SK-N-SH (cell line): ENCODE measurements around the gene ZSCAN5C. TPM values are rescaled to one million over a fixed set of nuclear protein-coding genes. Genes with fewer than 3 reads are reported as not detected.

Experiments
- CTCF ChIA-PET: fragments of 300-600, 350-600 bp; formaldehyde crosslinking; extraction: SDS; loops from one replicate; lab custom pipeline; 2021; lab: Yijun Ruan, JAX
- POLR2A ChIA-PET: fragments of 350-600 bp; sonication (Branson Sonifier 250); formaldehyde crosslinking; extraction: SDS; loops from one replicate; lab custom pipeline; 2020; ENCODE audit warnings: antibody characterized with exemption, inconsistent platforms; lab: Yijun Ruan, JAX
- DNase-seq: peaks from one replicate; pipeline ENCODE4 v3.0.0; 2012
- H2AFZ ChIP-seq: fragments of 200-600 bp; sonication (generic); 2 replicates; pipeline ENCODE4 v1.8.1; 2016; ENCODE audit warnings: antibody characterized with exemption, mild to moderate bottlenecking, low read depth
- H3F3A ChIP-seq: fragments of 200-600 bp; sonication (generic); replicated peaks from 2 replicates; pipeline ENCODE3; 2016; ENCODE audit warnings: antibody characterized with exemption, mild to moderate bottlenecking; ENCODE audit not compliant: insufficient read depth
- H3K27ac ChIP-seq, 2 experiments: fragments of 200-500 bp in 1 of 2; fragments of 200-600 bp in 1 of 2; sonication (Bioruptor generic) in 1 of 2; sonication (generic), shearing (Covaris generic) in 1 of 2; 2 replicates each; pipeline versions ENCODE4 v1.5.1 to v1.6.1; 2014 to 2016; ENCODE audit warnings: low read depth in 2 of 2, inconsistent platforms in 1 of 2, low read length in 1 of 2, mild to moderate bottlenecking in 1 of 2, mixed read lengths in 1 of 2
- H3K27me3 ChIP-seq: fragments of 200-600 bp; sonication (generic), shearing (Covaris generic); 2 replicates; pipeline ENCODE4 v1.6.1; 2016; ENCODE audit warnings: mixed run types; ENCODE audit not compliant: insufficient read depth
- H3K36me3 ChIP-seq, 2 experiments: fragments of 200-500 bp in 1 of 2; fragments of 200-600 bp in 1 of 2; sonication (Bioruptor generic) in 1 of 2; sonication (generic) in 1 of 2; replicated peaks in 1 of 2; 2 replicates each; pipeline versions ENCODE3 to v1.5.1; 2014 to 2016; ENCODE audit warnings: low read length in 1 of 2, mild to moderate bottlenecking in 1 of 2; ENCODE audit not compliant: insufficient read depth in 2 of 2, control insufficient read depth in 1 of 2
- H3K4me1 ChIP-seq, 2 experiments: fragments of 200-500 bp in 1 of 2; fragments of 200-600 bp in 1 of 2; sonication (Bioruptor generic) in 1 of 2; sonication (generic), shearing (Covaris generic) in 1 of 2; 2 replicates each; pipeline versions ENCODE4 v1.5.1 to v1.6.1; 2014 to 2016; ENCODE audit warnings: low read depth in 1 of 2, low read length in 1 of 2, mixed run types in 1 of 2; ENCODE audit not compliant: insufficient read depth in 2 of 2, control insufficient read depth in 1 of 2
- H3K4me2 ChIP-seq: fragments of 200-600 bp; sonication (generic), shearing (Covaris generic); 2 replicates; pipeline ENCODE4 v1.6.1; 2017; ENCODE audit warnings: mixed run types
- H3K4me3 ChIP-seq, 2 experiments: fragments of 200-500 bp in 1 of 2; fragments of 200-600 bp in 1 of 2; sonication (Bioruptor generic) in 1 of 2; sonication (generic), shearing (Covaris generic) in 1 of 2; 2 replicates each; pipeline versions ENCODE4 v1.5.1 to v1.8.1; 2014 to 2016; ENCODE audit warnings: low read depth in 2 of 2, inconsistent platforms in 1 of 2, low read length in 1 of 2, mild to moderate bottlenecking in 1 of 2, mixed read lengths in 1 of 2, moderate library complexity in 1 of 2
- H3K79me2 ChIP-seq: fragments of 200-600 bp; sonication (generic); 2 replicates; pipeline ENCODE4 v1.8.1; 2017; ENCODE audit warnings: mild to moderate bottlenecking; ENCODE audit not compliant: insufficient read depth
- H3K9ac ChIP-seq: fragments of 200-600 bp; sonication (generic); 2 replicates; pipeline ENCODE4 v1.6.1; 2017; ENCODE audit warnings: mixed run types
- H3K9me2 ChIP-seq: fragments of 200-600 bp; sonication (generic); 2 replicates; pipeline ENCODE4 v1.6.1; 2017; ENCODE audit warnings: mixed run types
- H3K9me3 ChIP-seq: fragments of 200-600 bp; sonication (generic); 2 replicates; pipeline ENCODE4 v1.6.1; 2017; ENCODE audit warnings: mixed run types, mild to moderate bottlenecking, moderate library complexity
- H4K20me1 ChIP-seq: fragments of 200-600 bp; sonication (generic); 2 replicates; pipeline ENCODE4 v1.6.1; 2017; ENCODE audit warnings: mild to moderate bottlenecking, mixed run types; ENCODE audit not compliant: insufficient read depth
- ELF1 ChIP-seq: IDR thresholded peaks from 2 replicates; pipeline ENCODE4 v1.4.0; 2012
- EZH2phosphoT487 ChIP-seq: fragments of 200-600 bp; sonication (generic); IDR thresholded peaks from 2 replicates; pipeline ENCODE4 v1.6.1; 2017; ENCODE audit warnings: low read depth, mixed run types, mild to moderate bottlenecking, antibody characterized with exemption, moderate library complexity, borderline replicate concordance
- FOXM1 ChIP-seq: IDR thresholded peaks from 2 replicates; pipeline ENCODE4 v1.4.0; 2012; ENCODE audit warnings: low read depth, mild to moderate bottlenecking
- GABPA ChIP-seq: IDR thresholded peaks from 2 replicates; pipeline ENCODE4 v1.4.0; 2012; ENCODE audit warnings: low read depth, mild to moderate bottlenecking
- MEF2A ChIP-seq: IDR thresholded peaks from 2 replicates; pipeline ENCODE4 v1.4.0; 2012; ENCODE audit warnings: low read depth, borderline replicate concordance
- NRF1 ChIP-seq: IDR thresholded peaks from 2 replicates; pipeline ENCODE4 v1.6.1; 2012; ENCODE audit warnings: low read depth, mild to moderate bottlenecking, low read length
- TCF12 ChIP-seq: IDR thresholded peaks from 2 replicates; pipeline ENCODE4 v1.4.0; 2012
- WGBS: methylation state at CpG from one replicate; pipeline ENCODE4 v1.1.6; 2017; ENCODE audit warnings: low lambda C conversion rate; 5-methylcytosine and 5-hydroxymethylcytosine counted together
- polyA plus RNA-seq, 3 experiments: library from polyadenylated mRNA; depleted of rRNA; stranded (reverse); fragments of >200 nt; gene quantifications; 2 replicates each; pipeline ENCODE4 v1.2.3, GENCODE V29; 2012
- TF ChIP-seq, protein P1 (sequence below): IDR thresholded peaks from 2 replicates; pipeline ENCODE4 v1.6.1; 2012; ENCODE audit warnings: mild to moderate bottlenecking, low read depth, low read length, moderate library complexity

The ZSCAN5C gene
- polyA plus RNA-seq, 1 of the 3 experiments (the other 2 are of a cell fraction): not detected

DNA sequence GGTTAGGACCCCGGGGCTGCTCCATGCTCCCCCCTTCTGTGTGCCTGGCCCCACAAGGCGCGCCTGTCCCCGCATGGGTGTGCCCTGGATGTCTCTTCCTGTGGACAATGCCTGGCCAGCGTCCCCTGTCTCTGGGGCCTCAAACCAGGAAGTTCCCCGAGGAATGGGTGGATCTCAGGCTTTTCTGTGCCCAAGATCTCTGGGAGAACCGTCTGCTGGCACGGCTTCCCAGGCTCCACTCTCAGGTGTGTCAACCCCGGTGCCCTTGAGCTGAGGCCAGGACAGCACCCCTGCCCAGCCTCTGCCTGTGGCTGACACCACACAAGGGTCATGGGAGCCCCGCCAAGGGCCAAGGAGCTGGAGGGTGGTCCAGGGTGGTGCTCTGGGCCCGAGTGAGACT is 45.3 kb upstream of the ZSCAN5C start:
- Histone ChIP-seq H3K27me3 (no peaks in the 10 kb centered on the region), H3K4me2 (no peak overlapping the region), H3K4me3 (no peak overlapping the region), H3K27ac (no peak overlapping the region), H3K9me3 (no peaks in the 10 kb centered on the region), H2AFZ (no peak overlapping the region), H3F3A (no peaks in the 10 kb centered on the region), H3K9ac (no peak overlapping the region), H4K20me1 (peaks cover 15% of the 10 kb centered on the region; the same call in 1 of the 2 replicates), H3K9me2 (no peaks in the 10 kb centered on the region), H3K36me3 (peaks cover 0 to 33% of the 10 kb centered on the region in 2 experiments), H3K79me2 (peaks cover 15% of the 10 kb centered on the region; the same call in 1 of the 2 replicates), H3K4me1 (no peaks in the 10 kb centered on the region; a peak in 1 of 4 replicates)
- whole genome bisulfite sequencing: 88% methylated on average over 4 of the region's 11 CpGs
- TF ChIP-seq EZH2phosphoT487 (no peak), GABPA (no peak), ELF1 (no peak)
- TF ChIP-seq, protein P1, sequence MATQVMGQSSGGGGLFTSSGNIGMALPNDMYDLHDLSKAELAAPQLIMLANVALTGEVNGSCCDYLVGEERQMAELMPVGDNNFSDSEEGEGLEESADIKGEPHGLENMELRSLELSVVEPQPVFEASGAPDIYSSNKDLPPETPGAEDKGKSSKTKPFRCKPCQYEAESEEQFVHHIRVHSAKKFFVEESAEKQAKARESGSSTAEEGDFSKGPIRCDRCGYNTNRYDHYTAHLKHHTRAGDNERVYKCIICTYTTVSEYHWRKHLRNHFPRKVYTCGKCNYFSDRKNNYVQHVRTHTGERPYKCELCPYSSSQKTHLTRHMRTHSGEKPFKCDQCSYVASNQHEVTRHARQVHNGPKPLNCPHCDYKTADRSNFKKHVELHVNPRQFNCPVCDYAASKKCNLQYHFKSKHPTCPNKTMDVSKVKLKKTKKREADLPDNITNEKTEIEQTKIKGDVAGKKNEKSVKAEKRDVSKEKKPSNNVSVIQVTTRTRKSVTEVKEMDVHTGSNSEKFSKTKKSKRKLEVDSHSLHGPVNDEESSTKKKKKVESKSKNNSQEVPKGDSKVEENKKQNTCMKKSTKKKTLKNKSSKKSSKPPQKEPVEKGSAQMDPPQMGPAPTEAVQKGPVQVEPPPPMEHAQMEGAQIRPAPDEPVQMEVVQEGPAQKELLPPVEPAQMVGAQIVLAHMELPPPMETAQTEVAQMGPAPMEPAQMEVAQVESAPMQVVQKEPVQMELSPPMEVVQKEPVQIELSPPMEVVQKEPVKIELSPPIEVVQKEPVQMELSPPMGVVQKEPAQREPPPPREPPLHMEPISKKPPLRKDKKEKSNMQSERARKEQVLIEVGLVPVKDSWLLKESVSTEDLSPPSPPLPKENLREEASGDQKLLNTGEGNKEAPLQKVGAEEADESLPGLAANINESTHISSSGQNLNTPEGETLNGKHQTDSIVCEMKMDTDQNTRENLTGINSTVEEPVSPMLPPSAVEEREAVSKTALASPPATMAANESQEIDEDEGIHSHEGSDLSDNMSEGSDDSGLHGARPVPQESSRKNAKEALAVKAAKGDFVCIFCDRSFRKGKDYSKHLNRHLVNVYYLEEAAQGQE: no peak
- CTCF ChIA-PET: interaction anchor here (1.5 to 2.9 kb wide), 2 partner anchors 9 to 15 kb away, joined by 7 to 11 read pairs; no protein-coding TSS in a partner anchor
- no peak for DNase-seq
- POLR2A ChIA-PET: no interaction called here

DNA sequence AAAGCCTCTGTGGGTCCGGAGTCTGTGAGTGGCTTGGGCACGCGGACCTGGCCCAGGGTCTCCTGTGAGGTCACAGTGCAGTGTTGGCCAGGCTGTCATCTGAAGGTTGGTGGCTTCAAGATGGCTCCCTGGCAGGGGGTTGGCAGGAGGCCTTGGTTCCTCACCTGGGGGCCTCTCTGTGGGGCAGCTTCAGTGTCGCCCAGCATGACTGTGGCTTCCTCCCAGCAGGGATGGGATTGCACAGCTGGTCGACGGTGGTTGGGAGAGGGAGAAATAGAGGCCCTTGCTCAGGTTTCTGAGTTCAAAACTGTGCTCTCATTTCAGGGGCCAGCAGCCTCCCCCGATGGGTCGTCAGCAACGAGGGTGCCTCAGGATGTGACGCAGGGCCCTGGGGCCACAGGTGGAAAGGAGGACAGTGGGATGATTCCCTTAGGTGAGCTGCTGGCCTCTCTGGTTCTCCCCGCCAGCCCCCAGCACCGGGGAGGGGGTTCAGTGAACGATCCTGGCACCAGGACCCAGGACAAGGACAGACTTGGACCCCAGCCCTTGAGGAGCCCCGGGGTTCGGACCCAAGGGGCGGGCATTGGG is 43.8 kb upstream of the ZSCAN5C start:
- no peaks in the 10 kb centered on the region; a peak in 1 of 4 replicates for H3K4me1 ChIP-seq
- no peak for TF ChIP-seq MEF2A
- TF ChIP-seq TCF12: no peak
- TF ChIP-seq FOXM1: no peak
- no peak for TF ChIP-seq NRF1
- H3K9me3 ChIP-seq: no peaks in the 10 kb centered on the region
- H3F3A ChIP-seq: no peaks in the 10 kb centered on the region
- ChIA-PET CTCF (interaction anchor here (1.1 to 1.5 kb wide), 3 partner anchors 14 to 175 kb away, joined by 3 to 7 read pairs (median 4); no protein-coding TSS in a partner anchor), POLR2A (no interaction called here)
- H3K4me2 ChIP-seq: no peak overlapping the region
- peaks cover 0 to 33% of the 10 kb centered on the region in 2 experiments for H3K36me3 ChIP-seq
- H3K79me2 ChIP-seq: 0 out of 2 replicates have a peak, but pooled peaks cover 2% of the 10 kb centered on the region
- no peak overlapping the region for H3K9ac ChIP-seq
- no peak overlapping the region for H3K4me3 ChIP-seq
- WGBS: 97% methylated on average over 9 of the region's 16 CpGs
- H3K27ac ChIP-seq: no peak overlapping the region
- no peak for DNase-seq
- H3K9me2 ChIP-seq: no peaks in the 10 kb centered on the region
- no peak overlapping the region for H2AFZ ChIP-seq
- H3K27me3 ChIP-seq: no peaks in the 10 kb centered on the region
- peaks cover 3% of the 10 kb centered on the region; the same call in 1 of the 2 replicates for H4K20me1 ChIP-seq
